Testis (tissue), 3 donors: ENCODE measurements around the gene CITED1. TPM values are rescaled to one million over a fixed set of nuclear protein-coding genes. Genes with fewer than 3 reads are reported as not detected.

Experiments used
- DNase-seq: peaks from one replicate; pipeline ENCODE4 v3.0.0-alpha.2; 2019
- H3K27ac ChIP-seq, 2 donors: fragments of 200-600 bp; sonication (generic); one replicate each; pipeline ENCODE4 v1.5.1; 2019
- H3K27me3 ChIP-seq: fragments of 200-600 bp; sonication (generic); one replicate; pipeline ENCODE4 v1.5.1; 2019
- H3K36me3 ChIP-seq: fragments of 200-600 bp; sonication (generic); one replicate; pipeline ENCODE4 v1.5.1; 2017; ENCODE audit warnings: low read depth; ENCODE audit errors: missing control alignments
- H3K4me1 ChIP-seq: fragments of 200-600 bp; sonication (generic); one replicate; pipeline ENCODE4 v1.5.1; 2019
- H3K4me3 ChIP-seq, 2 donors: fragments of 200-600 bp; sonication (generic); one replicate each; pipeline ENCODE4 v1.5.1; 2017 to 2019
- H3K9me3 ChIP-seq: fragments of 200-600 bp; sonication (generic); one replicate; pipeline ENCODE4 v1.5.1; 2017
- CTCF ChIP-seq, 3 experiments: fragments of 450-650 bp in 2 of 3; fragments of 200-600 bp in 1 of 3; sonication (generic) in 1 of 3; IDR thresholded peaks; one replicate each; pipeline ENCODE4 v1.5.1; 2016 to 2019; ENCODE audit warnings: antibody characterized with exemption in 3 of 3, mild to moderate bottlenecking in 2 of 3, moderate library complexity in 1 of 3
- POLR2A ChIP-seq: fragments of 450-650 bp; IDR thresholded peaks from one replicate; pipeline ENCODE4 v1.6.1; 2017; ENCODE audit warnings: antibody characterized with exemption, mild to moderate bottlenecking, moderate library complexity
- WGBS, 2 donors: methylation state at CpG; one replicate each; pipeline ENCODE4 v1.1.5; 2018; 5-methylcytosine and 5-hydroxymethylcytosine counted together
- intact Hi-C: fragments of 100-400 bp; cut with DNase I; formaldehyde crosslinking; loops from one replicate; pipeline ENCODE4 v1.15.1; 2023; ENCODE audit warnings: low total_unique reads
- polyA plus RNA-seq: library from polyadenylated mRNA; stranded (reverse); fragments of 350-450 nt; fragmentation: Illumina TruSeq; extraction: RNeasy Lipid Tissue Mini Kit (QIAGEN cat#74804); gene quantifications from one replicate; pipeline ENCODE4 v1.2.3, GENCODE V29; 2014; ENCODE audit warnings: low read depth, low replicate concordance; ENCODE audit not compliant: insufficient read depth
- total RNA-seq, 2 donors: library from RNA; depleted of rRNA; stranded (reverse); fragments of >200 nt; gene quantifications; one replicate each; pipeline ENCODE4 v1.2.3, GENCODE V29; 2016

Gene CITED1
- total and polyA plus RNA-seq, 3 donors from 2014 or later, result 323 to 593 (median 439) TPM

GRCh38 chrX:72348247-72348979, 42.7 kb upstream of the CITED1 start:
- intact Hi-C loops, result no loop called here
- no peaks in the 10 kb centered on the region for H3K36me3 ChIP-seq
- H3K4me1 ChIP-seq, result peaks cover 5% of the 10 kb centered on the region
- no peaks in the 10 kb centered on the region for H3K9me3 ChIP-seq
- 66 to 83% methylated on average over 3 to 5 of the region's 5 CpGs for WGBS, 2 donors
- H3K4me3 ChIP-seq, result no peak overlapping the region
- no peak for TF ChIP-seq CTCF (IDR thresholded peaks at IDR 0.05)
- no peak for TF ChIP-seq POLR2A
- H3K27ac ChIP-seq, result no peak overlapping the region
- peak; percentile 26 for DNase-seq
- no peaks in the 10 kb centered on the region for H3K27me3 ChIP-seq

- intact Hi-C loops, result no loop called here
- WGBS, 2 donors, result 26% methylated on average over 2 of the region's 2 CpGs; no CpG with 5 or more reads in 1 of the 2 donors
- DNase-seq, result peak; percentile 74
- no peaks in the 10 kb centered on the region for H3K9me3 ChIP-seq
- no peak overlapping the region for H3K4me3 ChIP-seq
- H3K36me3 ChIP-seq, result no peaks in the 10 kb centered on the region
- peaks cover 5% of the 10 kb centered on the region for H3K4me1 ChIP-seq
- H3K27me3 ChIP-seq, result no peaks in the 10 kb centered on the region
- TF ChIP-seq CTCF (IDR thresholded peaks at IDR 0.05) (no peak), POLR2A (no peak)
- H3K27ac ChIP-seq, result no peak overlapping the region
Observed at GRCh38 chrX:72347366-72347765, 41.7 kb upstream of the CITED1 start.

- H3K4me1 ChIP-seq, result peaks cover 5% of the 10 kb centered on the region
- 78% methylated on average over 6 of the region's 6 CpGs; no CpG with 5 or more reads in 1 of the 2 donors for WGBS, 2 donors
- H3K27me3 ChIP-seq, result no peaks in the 10 kb centered on the region
- TF ChIP-seq POLR2A (no peak), CTCF (IDR thresholded peaks at IDR 0.05) (no peak)
- no peak overlapping the region for H3K27ac ChIP-seq
- H3K4me3 ChIP-seq, result no peak overlapping the region
- intact Hi-C loops, result no loop called here
- H3K36me3 ChIP-seq, result no peaks in the 10 kb centered on the region
- DNase-seq, result no peak
- no peaks in the 10 kb centered on the region for H3K9me3 ChIP-seq
Observed at GRCh38 chrX:72346302-72346949, 40.7 kb upstream of the CITED1 start.

- DNase-seq, result no peak
- intact Hi-C loops, result no loop called here
Observed at GRCh38 chrX:72340626-72341025, 34.9 kb upstream of the CITED1 start.

More at GRCh38 chrX:72340626-72341025, 34.9 kb upstream of the CITED1 start:
- Histone ChIP-seq H3K27ac (no peak overlapping the region), H3K9me3 (no peaks in the 10 kb centered on the region), H3K4me1 (no peaks in the 10 kb centered on the region), H3K4me3 (no peak overlapping the region), H3K36me3 (no peaks in the 10 kb centered on the region), H3K27me3 (no peaks in the 10 kb centered on the region)
- no peak for TF ChIP-seq CTCF (IDR thresholded peaks at IDR 0.05)
- no peak for TF ChIP-seq POLR2A
- 96 to 100% methylated on average over 2 of the region's 2 CpGs for WGBS, 2 donors
